Activated CD8-positive, alpha-beta memory T cell treated with anti-CD3 and anti-CD28 coated beads for 36 hours (primary cell): ENCODE measurements around the gene C19orf53. TPM values are rescaled to one million over a fixed set of nuclear protein-coding genes. Genes with fewer than 3 reads are reported as not detected.

ENCODE experiments used
- total RNA-seq, 2 experiments: library from RNA; stranded (reverse); gene quantifications; one replicate each; pipeline ENCODE4 v1.2.3, GENCODE V29; 2021

The C19orf53 gene
- total RNA-seq, 2 experiments from 2014 or later: 142 to 148 TPM

Other genes with a start within 250 kb of the C19orf53 start
- gene MRI1, start 9.9 kb upstream of the C19orf53 start, total RNA-seq: 10 to 100 TPM; 44.6 to 46.1 TPM
- gene ZSWIM4, start 21.0 kb downstream of the C19orf53 start, total RNA-seq: 1 to 10 TPM; 4.9 to 5.8 TPM
- 1 to 10 TPM in 1 of 2 experiments, under 1 TPM in 1; 0.92 to 2.1 TPM for gene NANOS3, start 102.7 kb downstream of the C19orf53 start, total RNA-seq
- gene BRME1, start 131.7 kb downstream of the C19orf53 start, total RNA-seq: 1 to 10 TPM; 6.9 TPM
- gene CC2D1A, start 131.7 kb downstream of the C19orf53 start, total RNA-seq: 10 to 100 TPM; 29.4 to 30.5 TPM
- under 1 TPM in 1 of 2 experiments, not detected in 1; 0.21 TPM for gene PODNL1, start 164.0 kb downstream of the C19orf53 start, total RNA-seq
- gene DCAF15, start 178.1 kb downstream of the C19orf53 start, total RNA-seq: 10 to 100 TPM; 59.9 to 65.3 TPM
- 10 to 100 TPM; 11.8 to 12.5 TPM for gene RFX1, start 231.9 kb downstream of the C19orf53 start, total RNA-seq